Naive B cell (primary cell): ENCODE data around the gene EXOSC7. TPM values are rescaled to one million over a fixed set of nuclear protein-coding genes. Genes with fewer than 3 reads are reported as not detected.
"Not testable (repeated sequence)": the region's sequence is repeated elsewhere in the genome, so short reads cannot be mapped to it uniquely, and the experiment has no call there.

Source experiments
- ATAC-seq, 2 donors: fragments of 150-1000 bp; cut with Tn5 transposase; 2 replicates each; pipeline ENCODE4 v1.10.0; 2021; ENCODE audit warnings: low read depth in 2 of 2, mild to moderate bottlenecking in 2 of 2, moderate library complexity in 2 of 2
- DNase-seq: peaks from one replicate; pipeline ENCODE4 v3.0.0; 2022
- H3K27ac Mint-ChIP-seq, 6 donors: one replicate each; pipeline ENCODE4 v1.8.0; 2020 to 2022; ENCODE audit warnings: mild to moderate bottlenecking in 6 of 6, mixed read lengths in 6 of 6, moderate library complexity in 5 of 6, inconsistent platforms in 2 of 6
- H3K27me3 Mint-ChIP-seq, 3 donors: one replicate each; pipeline ENCODE4 v1.8.0; 2021 to 2022; ENCODE audit warnings: mixed read lengths in 3 of 3, mild to moderate bottlenecking in 1 of 3
- H3K36me3 Mint-ChIP-seq, 2 donors: one replicate each; pipeline ENCODE4 v1.8.0; 2020 to 2022; ENCODE audit warnings: mixed read lengths in 2 of 2, inconsistent platforms in 1 of 2, mild to moderate bottlenecking in 1 of 2
- H3K4me1 Mint-ChIP-seq, 3 donors: one replicate each; pipeline ENCODE4 v1.8.0; 2020 to 2022; ENCODE audit warnings: mixed read lengths in 3 of 3, inconsistent platforms in 1 of 3, mild to moderate bottlenecking in 1 of 3, moderate library complexity in 1 of 3
- H3K4me3 Mint-ChIP-seq, 8 donors: one replicate each; pipeline ENCODE4 v1.8.0; 2020 to 2022; ENCODE audit warnings: mild to moderate bottlenecking in 8 of 8, mixed read lengths in 8 of 8, moderate library complexity in 8 of 8, inconsistent platforms in 2 of 8
- H3K9me3 Mint-ChIP-seq, 7 donors: one replicate each; pipeline ENCODE4 v1.8.0; 2020 to 2022; ENCODE audit warnings: mixed read lengths in 7 of 7, mild to moderate bottlenecking in 5 of 7, inconsistent platforms in 2 of 7, moderate library complexity in 1 of 7
- polyA plus RNA-seq, 6 donors: library from polyadenylated mRNA; unstranded; fragments of 300-500 nt; fragmentation: Illumina TruSeq; gene quantifications; one replicate each; pipeline ENCODE4 v1.2.3, GENCODE V29; 2021; ENCODE audit warnings: low read depth in 6 of 6

The EXOSC7 gene
- 10 to 100 TPM; 28.4 to 64.3 (median 39.0) TPM for polyA plus RNA-seq

DNA sequence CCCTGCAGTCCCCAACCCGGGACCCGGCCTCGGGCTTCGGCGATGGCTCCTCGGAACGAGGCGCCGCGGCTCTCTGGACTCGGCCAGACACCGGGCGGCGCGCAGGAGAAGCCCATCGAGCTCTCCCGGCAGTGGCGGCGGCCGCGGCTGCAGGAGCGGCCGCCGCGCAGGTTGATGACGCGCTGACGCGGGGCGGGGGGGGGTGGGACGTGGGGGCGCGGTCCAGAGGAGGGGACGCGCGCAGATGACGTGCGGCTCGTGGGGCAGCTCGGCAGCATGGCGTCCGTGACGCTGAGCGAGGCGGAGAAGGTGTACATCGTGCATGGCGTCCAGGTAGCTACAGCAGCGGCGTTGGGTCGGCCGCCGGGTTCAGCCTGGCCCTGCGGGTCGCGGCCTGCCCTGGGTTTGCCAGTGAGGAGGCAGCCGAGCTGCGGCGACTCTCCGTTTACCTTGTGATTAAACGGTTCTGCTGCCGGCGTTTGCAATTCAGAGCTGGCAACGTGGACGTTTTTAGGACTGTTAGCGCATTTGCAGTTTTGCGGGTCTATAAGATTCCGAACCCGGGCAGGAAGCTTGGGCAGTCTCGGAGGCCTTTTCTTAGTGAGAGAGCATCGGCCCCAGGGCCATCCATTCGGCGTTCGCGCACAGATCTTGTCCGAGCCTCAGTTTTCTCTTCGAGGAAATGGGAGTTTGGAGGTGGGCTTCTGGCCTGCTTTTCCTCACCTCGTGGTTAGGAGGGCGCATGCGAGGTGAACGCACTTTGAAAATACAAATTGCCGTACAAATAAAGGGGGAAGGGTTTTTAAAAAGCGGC, at the start of gene EXOSC7, which contains the start of gene ZDHHC3:
EXOSC7 (plus strand) TSS at position 243 of the 814 bp plus-strand sequence; CDS start at position 277, 34 bp downstream.
ZDHHC3 (minus strand) TSS at position 173 of the 814 bp plus-strand sequence. CDS start 16,738 bp downstream, outside the sequence.
- DNase-seq (peak; percentile 82), ATAC-seq (peak; percentile 95 to 96)
- Mint-ChIP-seq H3K27me3 (no peaks in the 10 kb centered on the region), H3K27ac (peak within 1 kb of the TSS; percentile 94 to 99 (median 96)), H3K9me3 (no peaks in the 10 kb centered on the region), H3K36me3 (no peaks in the 10 kb centered on the region), H3K4me3 (peak within 1 kb of the TSS; percentile 91 to 98 (median 94)), H3K4me1 (peaks cover 44 to 67% (median 55%) of the 10 kb centered on the region in 3 donors)

DNA sequence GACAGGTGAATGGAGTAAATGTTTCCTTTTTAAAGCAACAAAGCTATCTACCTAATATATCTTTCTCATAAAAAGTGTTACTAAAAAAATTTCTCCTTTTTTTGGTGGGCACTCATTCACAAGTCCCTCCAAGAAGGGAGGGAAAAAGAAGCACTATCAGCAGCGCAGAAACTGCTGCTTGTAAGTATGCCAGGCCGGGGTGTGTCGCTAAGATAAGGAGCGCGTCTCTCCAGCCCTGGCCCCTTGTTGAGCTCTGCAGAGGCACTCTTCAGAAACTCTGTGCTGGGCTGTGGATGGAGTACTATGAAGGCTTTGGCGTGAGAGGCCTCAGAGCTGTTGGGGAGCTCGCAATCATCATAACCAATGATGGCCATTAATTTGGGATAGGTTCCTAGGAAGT, 49.1 kb upstream of the EXOSC7 start:
- H3K4me1 Mint-ChIP-seq = peaks cover 0 to 6% (median 3%) of the 10 kb centered on the region in 3 donors
- DNase-seq = no peak
- H3K27me3 Mint-ChIP-seq = no peaks in the 10 kb centered on the region
- peak overlapping the region in 1 of 8 donors; percentile 52 for H3K4me3 Mint-ChIP-seq
- ATAC-seq = no peak
- no peaks in the 10 kb centered on the region for H3K9me3 Mint-ChIP-seq
- H3K36me3 Mint-ChIP-seq = peaks cover 21 to 23% of the 10 kb centered on the region in 2 donors
- no peak overlapping the region for H3K27ac Mint-ChIP-seq

DNA sequence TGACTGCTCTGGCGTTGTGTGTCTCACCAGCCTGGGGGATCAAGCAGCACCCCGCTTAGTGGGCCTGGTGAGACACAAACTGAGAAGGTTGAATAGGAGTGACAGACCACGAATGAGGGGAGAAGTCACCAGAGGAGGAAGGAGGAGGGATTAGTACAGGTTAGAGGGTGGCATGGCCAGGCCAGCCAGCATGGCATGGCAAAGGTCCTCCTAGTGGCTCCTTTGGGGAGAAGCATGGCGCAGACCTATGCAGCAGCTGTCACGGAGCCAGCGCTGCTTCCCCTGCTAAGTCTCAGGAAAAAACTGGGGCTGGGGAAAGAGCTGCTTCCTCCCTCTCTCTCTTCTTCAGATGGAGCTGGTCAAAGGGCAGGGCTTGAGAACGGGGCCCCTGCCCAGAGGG, 48.7 kb upstream of the EXOSC7 start:
- Mint-ChIP-seq H3K9me3 (no peaks in the 10 kb centered on the region), H3K4me1 (peaks cover 0 to 6% (median 3%) of the 10 kb centered on the region in 3 donors), H3K4me3 (no peak overlapping the region), H3K36me3 (peaks cover 17 to 23% of the 10 kb centered on the region in 2 donors), H3K27me3 (no peaks in the 10 kb centered on the region), H3K27ac (peak overlapping the region in 1 of 6 donors; percentile 25)
- DNase-seq (no peak), ATAC-seq (no peak)

DNA sequence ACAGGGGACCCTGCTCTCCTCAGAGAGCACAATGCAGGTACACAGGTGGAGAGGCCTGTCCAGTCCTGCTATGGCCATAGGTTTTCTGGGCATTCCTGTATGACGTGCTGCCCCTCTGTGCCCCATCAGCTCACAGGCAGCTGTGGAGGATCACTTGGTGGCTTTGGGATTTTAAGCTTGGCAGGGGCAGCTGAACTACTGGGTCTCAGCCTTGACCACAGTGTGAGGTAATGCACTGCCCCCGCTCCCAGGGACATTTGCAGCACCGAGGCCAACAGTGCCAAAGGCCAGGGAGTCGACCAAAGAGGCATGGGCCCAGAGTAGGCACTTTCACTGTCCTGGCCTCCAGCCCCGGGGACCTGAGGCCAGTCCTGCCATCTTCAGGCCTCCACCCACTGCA, 46.3 kb upstream of the EXOSC7 start:
- Mint-ChIP-seq H3K36me3 (peaks cover 8 to 23% of the 10 kb centered on the region in 2 donors), H3K9me3 (no peaks in the 10 kb centered on the region), H3K27me3 (no peaks in the 10 kb centered on the region), H3K4me3 (no peak overlapping the region), H3K4me1 (no peaks in the 10 kb centered on the region), H3K27ac (peak overlapping the region in 1 of 6 donors; percentile 52)
- ATAC-seq (no peak), DNase-seq (no peak)

DNA sequence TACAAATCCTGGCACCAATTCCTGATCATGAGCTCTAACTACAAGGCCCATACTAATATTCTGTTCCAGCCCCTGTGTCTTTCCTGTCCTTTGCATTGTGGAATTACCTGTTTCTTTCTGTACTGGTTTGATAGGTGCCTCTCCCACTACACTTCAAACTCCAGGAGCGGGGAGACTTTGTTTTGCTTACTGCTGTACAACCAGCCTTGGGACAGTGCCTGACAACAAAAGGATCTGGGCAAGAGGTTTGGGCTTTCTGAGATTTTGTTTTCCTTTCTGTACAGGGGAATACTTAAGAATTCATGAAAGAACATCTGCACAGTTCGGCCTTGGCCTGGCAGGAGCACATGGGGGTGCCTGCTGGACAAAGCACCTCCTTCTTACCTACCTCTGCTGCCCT, 45.1 kb upstream of the EXOSC7 start:
- no peaks in the 10 kb centered on the region for H3K27me3 Mint-ChIP-seq
- H3K4me3 Mint-ChIP-seq = no peak overlapping the region
- H3K9me3 Mint-ChIP-seq = no peaks in the 10 kb centered on the region
- H3K4me1 Mint-ChIP-seq = no peaks in the 10 kb centered on the region
- H3K27ac Mint-ChIP-seq = peak overlapping the region in 2 of 6 donors; percentile 37 to 44
- ATAC-seq (no peak), DNase-seq (no peak)
- peaks cover 10 to 22% of the 10 kb centered on the region in 2 donors for H3K36me3 Mint-ChIP-seq

DNA sequence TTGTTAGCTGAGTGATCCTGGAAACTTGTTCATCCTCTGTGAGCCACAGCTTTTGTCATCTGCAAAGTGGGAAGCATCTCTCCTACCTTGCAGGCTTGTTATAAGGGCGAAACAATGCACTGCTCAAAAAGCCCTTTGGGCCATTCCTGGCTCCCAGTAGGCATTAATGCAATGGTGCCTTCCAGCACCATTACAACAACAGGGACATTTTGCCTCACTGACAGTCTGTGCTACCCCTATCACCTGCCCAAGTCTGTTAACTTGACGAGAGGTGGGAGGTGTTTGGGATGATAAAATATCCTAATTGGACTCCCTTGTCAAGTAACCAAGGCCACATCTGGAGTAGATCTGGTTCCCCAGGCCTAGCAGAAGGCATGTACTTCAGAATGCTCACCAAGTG, 44.3 kb upstream of the EXOSC7 start:
- H3K9me3 Mint-ChIP-seq = no peaks in the 10 kb centered on the region
- ATAC-seq = no peak
- no peak for DNase-seq
- no peaks in the 10 kb centered on the region for H3K4me1 Mint-ChIP-seq
- peaks cover 11 to 14% of the 10 kb centered on the region in 2 donors for H3K36me3 Mint-ChIP-seq
- H3K4me3 Mint-ChIP-seq = no peak overlapping the region
- H3K27me3 Mint-ChIP-seq = no peaks in the 10 kb centered on the region
- H3K27ac Mint-ChIP-seq = no peak overlapping the region

DNA sequence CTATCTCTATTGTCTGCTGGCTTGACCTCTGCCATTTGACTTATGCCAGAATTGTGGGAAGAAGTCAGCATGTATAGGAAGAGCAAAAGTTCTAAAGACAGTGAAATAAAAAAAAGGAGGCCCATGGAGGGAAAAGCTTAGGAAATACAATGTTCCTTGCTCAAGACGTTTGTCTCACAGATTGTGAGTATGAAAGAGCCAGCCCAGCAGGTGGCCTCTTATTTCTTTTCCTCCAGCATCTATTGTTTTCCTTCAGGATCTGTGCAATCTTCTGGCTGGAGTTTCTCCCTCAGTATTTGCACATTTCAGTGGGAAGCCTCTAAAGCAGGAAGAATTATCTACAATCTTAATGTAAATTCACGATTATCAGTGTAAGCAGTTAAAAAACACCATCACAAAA, 43.8 kb upstream of the EXOSC7 start:
- peak overlapping the region in 1 of 6 donors; percentile 16 for H3K27ac Mint-ChIP-seq
- H3K27me3 Mint-ChIP-seq = no peaks in the 10 kb centered on the region
- no peak for DNase-seq
- H3K4me3 Mint-ChIP-seq = no peak overlapping the region
- H3K36me3 Mint-ChIP-seq = peaks cover 9 to 11% of the 10 kb centered on the region in 2 donors
- no peak for ATAC-seq
- no peaks in the 10 kb centered on the region for H3K9me3 Mint-ChIP-seq
- H3K4me1 Mint-ChIP-seq = no peaks in the 10 kb centered on the region

DNA sequence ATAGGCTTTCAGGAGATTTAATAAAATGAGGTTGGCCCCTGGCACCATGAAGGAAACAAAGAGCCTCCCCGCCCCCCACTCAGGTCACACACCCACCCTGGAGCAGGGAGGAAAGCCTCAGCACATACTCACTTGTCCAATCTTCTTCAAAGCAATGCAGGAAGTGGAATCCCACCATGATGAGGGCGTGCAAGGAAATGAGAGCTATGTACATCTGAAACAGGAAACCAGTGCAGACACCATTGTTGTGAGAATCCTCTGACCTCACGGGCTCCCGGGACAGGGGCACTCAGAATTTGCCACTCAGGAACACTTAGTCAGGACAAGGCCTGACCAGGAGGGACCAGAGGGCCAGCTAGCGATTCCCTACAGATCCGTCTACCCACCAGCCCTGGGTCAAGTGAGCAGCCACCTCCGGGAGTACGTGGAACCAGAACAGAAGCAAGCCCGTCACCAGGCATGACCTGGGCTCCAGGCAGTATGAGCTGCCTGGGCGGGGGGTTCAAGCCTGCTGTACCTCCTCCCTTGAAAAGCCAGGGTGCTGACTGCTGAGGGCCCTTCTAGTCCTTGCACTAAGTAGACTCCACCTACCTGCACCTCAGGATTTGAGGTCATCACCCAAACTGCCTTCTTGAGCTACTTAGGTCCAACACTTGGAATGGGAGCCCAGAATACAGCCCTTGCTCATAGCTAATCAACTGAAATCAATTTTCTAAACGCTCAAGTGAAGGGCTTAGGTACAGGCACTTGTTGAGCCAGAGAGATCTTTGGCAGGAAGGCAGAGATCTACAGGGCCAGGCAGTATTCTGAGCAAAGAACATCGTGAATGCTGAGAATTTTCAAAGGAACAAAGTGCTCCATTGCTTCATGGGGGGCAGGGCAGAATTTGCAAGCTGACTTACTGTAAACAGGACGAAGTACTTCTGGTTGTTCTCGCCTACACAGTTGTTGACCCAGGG, 42.8 kb upstream of the EXOSC7 start:
- Mint-ChIP-seq H3K27me3 (no peaks in the 10 kb centered on the region), H3K4me1 (no peaks in the 10 kb centered on the region), H3K27ac (peak overlapping the region in 1 of 6 donors; percentile 61), H3K9me3 (no peaks in the 10 kb centered on the region), H3K36me3 (peaks cover 8 to 16% of the 10 kb centered on the region in 2 donors), H3K4me3 (no peak overlapping the region)
- DNase-seq (no peak), ATAC-seq (no peak)

DNA sequence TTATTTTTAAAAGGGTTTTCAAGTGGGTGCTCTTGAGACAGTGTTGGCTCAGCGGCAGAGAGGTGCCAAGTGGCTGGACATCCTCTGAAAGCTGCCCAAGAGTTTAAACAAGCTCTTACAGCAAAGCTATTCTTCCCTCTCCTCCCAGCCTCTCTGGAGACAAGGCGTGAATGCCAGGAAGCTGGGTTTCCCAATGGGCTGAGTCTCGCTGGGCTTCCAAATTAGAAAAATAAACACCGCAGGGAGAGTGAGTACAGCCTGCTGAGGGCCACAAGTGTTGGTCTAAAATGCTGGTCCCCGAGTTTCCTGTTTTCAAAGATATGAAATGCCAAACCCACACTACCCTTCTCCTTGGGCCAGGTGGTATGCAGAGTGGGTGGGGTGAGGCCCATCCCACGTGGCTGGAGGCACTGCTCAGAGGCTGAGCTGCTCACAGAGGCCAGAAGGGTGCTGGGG, 36.4 kb upstream of the EXOSC7 start:
- no peak overlapping the region for H3K4me3 Mint-ChIP-seq
- H3K4me1 Mint-ChIP-seq = peaks cover 0 to 4% (median 1%) of the 10 kb centered on the region in 3 donors
- ATAC-seq (no peak), DNase-seq (no peak)
- no peaks in the 10 kb centered on the region for H3K9me3 Mint-ChIP-seq
- H3K27ac Mint-ChIP-seq = no peak overlapping the region
- H3K27me3 Mint-ChIP-seq = no peaks in the 10 kb centered on the region
- H3K36me3 Mint-ChIP-seq = peaks cover 10 to 32% of the 10 kb centered on the region in 2 donors

DNA sequence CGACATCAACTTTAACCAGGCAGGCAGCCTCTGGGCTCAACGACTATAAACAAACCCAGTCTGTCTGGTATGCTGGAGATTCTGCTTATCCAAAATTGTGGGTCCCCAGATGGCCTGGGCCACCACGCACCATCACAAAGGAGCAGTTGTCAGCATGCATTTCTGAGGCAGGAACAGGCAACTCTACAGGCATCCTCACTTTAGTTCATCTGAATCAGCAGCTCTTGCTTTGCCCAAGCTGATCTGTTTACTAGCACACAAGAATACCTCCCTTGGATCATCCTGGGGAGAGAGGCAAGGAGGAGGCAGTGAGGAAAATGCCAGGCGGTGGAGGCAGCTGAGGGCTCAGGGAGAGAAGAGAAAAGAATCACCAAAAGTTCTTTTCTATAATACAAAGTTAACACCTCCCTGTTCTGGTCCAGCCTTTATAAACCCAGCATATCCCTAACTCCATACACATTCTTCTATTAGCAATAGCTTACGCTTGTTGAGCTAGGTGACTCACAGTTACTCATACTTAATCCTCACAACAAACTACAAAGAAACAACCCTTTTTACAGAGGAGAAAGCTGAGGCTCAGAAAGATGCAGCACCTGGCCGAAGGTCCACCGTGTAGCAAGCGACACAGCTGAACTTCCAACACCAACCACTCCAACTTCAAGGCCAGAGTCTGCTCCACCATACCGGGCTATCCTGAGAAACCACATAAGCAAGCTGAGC, 33.7 kb upstream of the EXOSC7 start:
- Mint-ChIP-seq H3K36me3 (peaks cover 20 to 29% of the 10 kb centered on the region in 2 donors), H3K27me3 (no peaks in the 10 kb centered on the region), H3K4me3 (no peak overlapping the region), H3K9me3 (no peaks in the 10 kb centered on the region), H3K27ac (peak overlapping the region in 1 of 6 donors; percentile 79), H3K4me1 (peaks cover 1 to 12% (median 9%) of the 10 kb centered on the region in 3 donors)
- ATAC-seq (no peak), DNase-seq (no peak)

DNA sequence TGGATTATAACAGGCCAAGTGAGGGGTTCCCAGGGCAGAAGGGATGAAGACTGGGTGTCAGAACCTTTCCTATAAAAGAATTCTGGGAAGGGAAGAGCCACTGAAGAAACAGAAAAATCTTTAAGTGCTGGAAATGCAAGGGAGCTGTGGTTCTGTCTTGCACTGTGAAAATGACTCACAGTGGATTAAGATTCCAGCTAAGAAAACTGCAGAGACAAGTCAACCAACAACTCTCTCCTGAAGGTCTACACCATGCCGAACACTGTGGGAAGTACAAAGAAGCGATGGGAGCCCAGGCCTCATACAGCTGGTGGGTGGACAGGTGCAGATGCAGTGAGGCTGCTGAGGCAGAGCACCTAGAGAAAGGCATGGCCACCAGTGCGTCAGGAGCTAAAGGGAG, 27.8 kb upstream of the EXOSC7 start:
- Mint-ChIP-seq H3K4me1 (peaks cover 32 to 33% (median 32%) of the 10 kb centered on the region in 3 donors), H3K4me3 (no peak overlapping the region)
- no peak for ATAC-seq

DNA sequence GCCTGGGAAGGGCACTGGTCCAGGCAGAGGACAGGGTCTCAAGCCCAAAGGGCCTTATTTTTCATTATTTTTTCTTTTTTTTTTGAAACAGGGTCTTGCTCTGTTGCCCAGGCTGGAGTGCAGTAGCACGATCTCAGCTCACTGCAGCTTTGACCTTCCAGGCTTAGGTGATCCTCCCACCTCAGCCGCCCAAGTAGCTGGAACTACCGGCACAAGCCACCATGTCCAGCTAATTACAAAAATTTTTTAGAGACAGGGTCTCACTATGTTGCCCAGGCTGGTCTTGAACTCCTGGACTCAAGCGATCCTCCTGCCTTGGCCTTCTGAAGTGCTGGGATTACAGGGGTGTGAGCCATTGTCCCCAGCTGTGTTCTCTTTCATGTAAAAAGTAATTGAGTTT, 26.3 kb upstream of the EXOSC7 start:
- DNase-seq, ATAC-seq, H3K4me3 Mint-ChIP-seq, H3K9me3 Mint-ChIP-seq, H3K27ac Mint-ChIP-seq, H3K27me3 Mint-ChIP-seq: not testable (repeated sequence)
- Mint-ChIP-seq H3K4me1 (peaks cover 35 to 38% (median 36%) of the 10 kb centered on the region in 3 donors), H3K36me3 (peaks cover 8 to 10% of the 10 kb centered on the region in 2 donors)

More for the DNA sequence above, 27.8 kb upstream of the EXOSC7 start:
- no peak for DNase-seq
- Mint-ChIP-seq H3K9me3 (no peaks in the 10 kb centered on the region), H3K36me3 (peaks cover 8 to 10% of the 10 kb centered on the region in 2 donors), H3K27me3 (no peaks in the 10 kb centered on the region), H3K27ac (no peak overlapping the region)
